ENCODE measurements around the gene KCNQ1. TPM values are rescaled to one million over a fixed set of nuclear protein-coding genes. Genes with fewer than 3 reads are reported as not detected.

The KCNQ1 gene
- total and polyA plus RNA-seq, 7 donors = 0.48 to 3.1 (median 1.1) TPM

- DNase-seq (peak in 1 of 2 donors; percentile 35), ATAC-seq (no peak)
- H3K27me3 ChIP-seq (ENCODE audit: insufficient read depth in 3 of 3, low read length in 2 of 3) = peaks cover 0 to 84% (median 25%) of the 10 kb centered on the region in 3 donors
- H3K27ac ChIP-seq = no peak overlapping the region
- no peaks in the 10 kb centered on the region for H3K36me3 ChIP-seq (ENCODE audit: insufficient read depth in 1 of 2, low read depth in 1 of 2)
- 69 to 76% (median 71%) methylated on average over 12 of the region's 12 CpGs for WGBS, 3 donors
- no peaks in the 10 kb centered on the region for H3K9me3 ChIP-seq
- no peak overlapping the region for H3K4me3 ChIP-seq
- no peak for TF ChIP-seq CTCF (IDR thresholded peaks at IDR 0.05)
- no peaks in the 10 kb centered on the region for H3K4me1 ChIP-seq
- intact Hi-C loops (cut with DNase I) = no loop called here
These were observed 2.6 kb downstream of the KCNQ1 start for GRCh38 chr11:2447253-2447950.

GRCh38 chr11:2447951-2448650, 3.3 kb downstream of the KCNQ1 start:
- Histone ChIP-seq H3K36me3 (ENCODE audit: insufficient read depth in 1 of 2, low read depth in 1 of 2) (no peaks in the 10 kb centered on the region), H3K9me3 (no peaks in the 10 kb centered on the region), H3K27ac (no peak overlapping the region), H3K4me1 (no peaks in the 10 kb centered on the region), H3K4me3 (no peak overlapping the region), H3K27me3 (ENCODE audit: insufficient read depth in 3 of 3, low read length in 2 of 3) (peaks cover 0 to 84% (median 26%) of the 10 kb centered on the region in 3 donors)
- intact Hi-C loops (cut with DNase I) = no loop called here
- WGBS, 3 donors = 61 to 73% (median 70%) methylated on average over 9 to 10 of the region's 10 CpGs
- no peak for TF ChIP-seq CTCF (IDR thresholded peaks at IDR 0.05)
- peak in 1 of 2 donors; percentile 44 for DNase-seq
- ATAC-seq = no peak

- intact Hi-C loops (cut with DNase I) = no loop called here
- Histone ChIP-seq H3K27ac (no peak overlapping the region), H3K4me1 (no peaks in the 10 kb centered on the region), H3K4me3 (no peak overlapping the region), H3K36me3 (ENCODE audit: insufficient read depth in 1 of 2, low read depth in 1 of 2) (no peaks in the 10 kb centered on the region), H3K27me3 (ENCODE audit: insufficient read depth in 3 of 3, low read length in 2 of 3) (peaks cover 0 to 76% (median 20%) of the 10 kb centered on the region in 3 donors), H3K9me3 (no peaks in the 10 kb centered on the region)
- no peak for ATAC-seq
- DNase-seq = peak in 1 of 2 donors; percentile 48
- WGBS, 3 donors = 68 to 74% (median 71%) methylated on average over 19 to 21 of the region's 21 CpGs
- no peak for TF ChIP-seq CTCF (IDR thresholded peaks at IDR 0.05)
These were observed 4.1 kb downstream of the KCNQ1 start for GRCh38 chr11:2448661-2449547.

GRCh38 chr11:2449548-2450320, 4.9 kb downstream of the KCNQ1 start:
- Histone ChIP-seq H3K9me3 (no peaks in the 10 kb centered on the region), H3K27ac (no peak overlapping the region), H3K4me3 (no peak overlapping the region), H3K4me1 (no peaks in the 10 kb centered on the region), H3K27me3 (ENCODE audit: insufficient read depth in 3 of 3, low read length in 2 of 3) (peaks cover 0 to 71% (median 18%) of the 10 kb centered on the region in 3 donors), H3K36me3 (ENCODE audit: insufficient read depth in 1 of 2, low read depth in 1 of 2) (no peaks in the 10 kb centered on the region)
- ATAC-seq (no peak), DNase-seq (peak in 1 of 2 donors; percentile 12)
- intact Hi-C loops (cut with DNase I) = no loop called here
- TF ChIP-seq CTCF (IDR thresholded peaks at IDR 0.05) = no peak
- 53 to 72% (median 55%) methylated on average over 26 of the region's 26 CpGs for WGBS, 3 donors

Measured in psoas muscle (tissue), 8 donors.